GM12878 (cell line): ENCODE results near the gene BEGAIN. TPM values are rescaled to one million over a fixed set of nuclear protein-coding genes. Genes with fewer than 3 reads are reported as not detected.

Experiments used
- ATAC-seq: fragments of 200-7000 bp; cut with Tn5 transposase; 3 replicates; pipeline ENCODE4 v1.9.1; 2020; ENCODE audit warnings: mild to moderate bottlenecking, moderate library complexity
- BruUV-seq: library from RNA; stranded (reverse); fragments of 400-500 nt; replicated peaks from 2 replicates; lab custom pipeline; 2021; lab: Mats Ljungman, UMichigan
- CTCF ChIA-PET: fragments of 300-600 bp; sonication (Branson Sonifier 250); formaldehyde crosslinking; extraction: SDS; loops from one replicate; lab custom pipeline; 2021; ENCODE audit warnings: inconsistent platforms; lab: Yijun Ruan, JAX
- POLR2A ChIA-PET: fragments of 350-600 bp; formaldehyde crosslinking; extraction: SDS; loops from one replicate; lab custom pipeline; 2021; ENCODE audit warnings: inconsistent platforms; lab: Charles Lee
- RAD21 ChIA-PET: fragments of 300-600 bp; sonication (Branson Sonifier 250); formaldehyde crosslinking; loops from one replicate; lab custom pipeline; 2023; ENCODE audit warnings: antibody characterized with exemption; ENCODE audit not compliant: unreplicated experiment; lab: Charles Lee
- SMC1A ChIA-PET: fragments of 300-600 bp; sonication (Branson Sonifier 250); formaldehyde crosslinking; loops from one replicate; lab custom pipeline; 2023; ENCODE audit not compliant: unreplicated experiment, uncharacterized antibody; lab: Charles Lee
- DNase-seq: peaks from one replicate; pipeline ENCODE4 v3.0.0-alpha.2; 2011; ENCODE audit warnings: low read depth, low spot score
- FAIRE-seq: peaks from 3 replicates; lab custom pipeline; 2011; peaks lifted over from hg19 to GRCh38; lab: Jason Lieb, UNC
- H2AFZ ChIP-seq: 2 replicates; pipeline ENCODE4 v1.6.0; 2011; ENCODE audit warnings: low read depth, low read length, control low read depth; ENCODE audit not compliant: control insufficient read depth
- H3K27ac ChIP-seq: 2 replicates; pipeline ENCODE4 v1.5.1; 2011; ENCODE audit warnings: control low read depth; ENCODE audit not compliant: control insufficient read depth, insufficient read depth
- H3K27me3 ChIP-seq, 2 experiments: replicated peaks in 1 of 2; 2 replicates each; pipeline versions ENCODE4 v1.6.0 to v1.6.1; 2011; ENCODE audit warnings: low read length in 1 of 2; ENCODE audit not compliant: control insufficient read depth in 2 of 2, insufficient read depth in 2 of 2
- H3K36me3 ChIP-seq, 2 experiments: 2 replicates each; pipeline ENCODE4 v1.5.1; 2011; ENCODE audit warnings: low read length in 1 of 2; ENCODE audit not compliant: control insufficient read depth in 2 of 2, insufficient read depth in 2 of 2
- H3K4me1 ChIP-seq: 2 replicates; pipeline ENCODE4 v1.6.1; 2011; ENCODE audit warnings: mild to moderate bottlenecking, low read length, moderate library complexity, mixed read lengths; ENCODE audit not compliant: control insufficient read depth, insufficient read depth
- H3K4me2 ChIP-seq: 2 replicates; pipeline ENCODE4 v1.6.0; 2011; ENCODE audit warnings: control low read depth; ENCODE audit not compliant: control insufficient read depth, insufficient read depth
- H3K4me3 ChIP-seq: fragments of 200-600 bp; sonication (generic); 2 replicates; pipeline ENCODE4 v1.5.1; 2016
- H3K79me2 ChIP-seq: 2 replicates; pipeline ENCODE4 v1.6.0; 2011; ENCODE audit warnings: low read length; ENCODE audit not compliant: control insufficient read depth, insufficient read depth
- H3K9ac ChIP-seq: 2 replicates; pipeline ENCODE4 v1.8.0; 2011; ENCODE audit warnings: low read length, control low read depth, mixed read lengths; ENCODE audit not compliant: control insufficient read depth, insufficient read depth
- H3K9me3 ChIP-seq: replicated peaks from 3 replicates; pipeline ENCODE4 v1.5.1; 2011; ENCODE audit warnings: mild to moderate bottlenecking, low read length; ENCODE audit not compliant: control insufficient read depth, insufficient read depth
- H4K20me1 ChIP-seq: 2 replicates; pipeline ENCODE4 v1.6.0; 2011; ENCODE audit not compliant: control insufficient read depth, insufficient read depth
- CEBPB ChIP-seq, 2 experiments: fragments of 150-350 bp in 1 of 2; IDR thresholded peaks; 2 replicates each; pipeline ENCODE4 v1.6.1; 2012 to 2014; ENCODE audit warnings: low read depth in 2 of 2, low read length in 2 of 2, borderline replicate concordance in 1 of 2, inconsistent platforms in 1 of 2
- TCF7 ChIP-seq: IDR thresholded peaks from 2 replicates; pipeline ENCODE4 v1.6.1; 2014; ENCODE audit warnings: antibody characterized with exemption, borderline replicate concordance
- ZBTB40 ChIP-seq: fragments of 450-650 bp; IDR thresholded peaks from 2 replicates; pipeline ENCODE4 v1.6.1; 2016; ENCODE audit warnings: mild to moderate bottlenecking, moderate library complexity, borderline replicate concordance
- WGBS: methylation state at CpG from one replicate; pipeline ENCODE4 v1.1.6; 2016; ENCODE audit warnings: low lambda C conversion rate; ENCODE audit not compliant: insufficient replicate concordance, insufficient coverage; ENCODE audit errors: missing lambda C conversion rate; 5-methylcytosine and 5-hydroxymethylcytosine counted together
- in situ Hi-C: fragments of 300-500 bp; cut with MboI; formaldehyde crosslinking; loops from 9 replicates; pipeline ENCODE4 v1.14.3; 2018; ENCODE audit warnings: mixed read lengths
- intact Hi-C: fragments of 100-400 bp; cut with micrococcal nuclease; formaldehyde crosslinking; loops from one replicate; pipeline ENCODE4 v1.14.2; 2022; ENCODE audit not compliant: unreplicated experiment
- polyA plus RNA-seq, 11 experiments: library from polyadenylated mRNA; depleted of rRNA in 4 of 11; unstranded in 6 of 11; stranded (reverse) in 5 of 11; fragments of >200 nt; fragmentation: Nextera tagmentation in 4 of 11; fragmentation: Illumina TruSeq in 1 of 11; extraction: Ambion mirVana in 4 of 11; extraction: Trizol in 1 of 11; gene quantifications; 1 replicate in 1 of 11; 2 replicates in 10 of 11; pipeline versions ENCODE4 v1.2.1 to v1.2.3, GENCODE V29; 2011 to 2016; ENCODE audit warnings: inconsistent platforms in 2 of 11, missing spikeins in 2 of 11, low read depth in 1 of 11
- total RNA-seq, 4 experiments: library from RNA; depleted of rRNA in 3 of 4; stranded (reverse); fragments of >200 nt in 3 of 4; fragmentation: Illumina TruSeq in 1 of 4; extraction: Trizol in 1 of 4; gene quantifications; 2 replicates each; pipeline versions ENCODE4 v1.2.1 to v1.2.3, GENCODE V29; 2013 to 2021
- TF ChIP-seq, protein P1 (sequence below): IDR thresholded peaks from 2 replicates; pipeline ENCODE4 v1.6.1; 2011; ENCODE audit warnings: mild to moderate bottlenecking, low read depth, low read length, moderate library complexity; ENCODE audit not compliant: insufficient replicate concordance

Gene BEGAIN
- total and polyA plus RNA-seq, 10 of the 15 experiments (the other 5 are each of a cell fraction or from before 2014, with no cell fraction given) = 0.01 to 0.31 (median 0.06) TPM; not detected in 5

GRCh38 chr14:100612986-100613385 lies 25.8 kb upstream of the BEGAIN start:
- no peak overlapping the region for H3K4me2 ChIP-seq
- ChIA-PET CTCF (no interaction called here), RAD21 (no interaction called here), POLR2A (no interaction called here), SMC1A (no interaction called here)
- no peaks in the 10 kb centered on the region for H3K79me2 ChIP-seq
- H3K36me3 ChIP-seq = no peaks in the 10 kb centered on the region
- no peak overlapping the region for H2AFZ ChIP-seq
- FAIRE-seq (no peak), ATAC-seq (no peak), DNase-seq (no peak)
- H3K27ac ChIP-seq = no peak overlapping the region
- H4K20me1 ChIP-seq = no peaks in the 10 kb centered on the region
- H3K4me3 ChIP-seq = no peak overlapping the region
- no peaks in the 10 kb centered on the region for H3K4me1 ChIP-seq
- no TSS peak for BruUV-seq
- in situ Hi-C loops = no loop called here
- TF ChIP-seq CEBPB (IDR thresholded peaks at IDR 0.05; ENCODE audit: borderline replicate concordance in 1 of 2, low read depth in 2 of 2, low read length in 2 of 2) = no peak
- TF ChIP-seq, protein P1, sequence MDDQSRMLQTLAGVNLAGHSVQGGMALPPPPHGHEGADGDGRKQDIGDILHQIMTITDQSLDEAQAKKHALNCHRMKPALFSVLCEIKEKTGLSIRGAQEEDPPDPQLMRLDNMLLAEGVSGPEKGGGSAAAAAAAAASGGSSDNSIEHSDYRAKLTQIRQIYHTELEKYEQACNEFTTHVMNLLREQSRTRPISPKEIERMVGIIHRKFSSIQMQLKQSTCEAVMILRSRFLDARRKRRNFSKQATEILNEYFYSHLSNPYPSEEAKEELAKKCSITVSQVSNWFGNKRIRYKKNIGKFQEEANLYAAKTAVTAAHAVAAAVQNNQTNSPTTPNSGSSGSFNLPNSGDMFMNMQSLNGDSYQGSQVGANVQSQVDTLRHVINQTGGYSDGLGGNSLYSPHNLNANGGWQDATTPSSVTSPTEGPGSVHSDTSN = no peak
- TF ChIP-seq TCF7 = no peak
- no peak for TF ChIP-seq ZBTB40
- no peaks in the 10 kb centered on the region; a peak in 1 of 4 replicates for H3K27me3 ChIP-seq
- H3K9me3 ChIP-seq = no peaks in the 10 kb centered on the region
- intact Hi-C loops = no loop called here
- no peak overlapping the region for H3K9ac ChIP-seq
- WGBS = 67% methylated on average over 9 of the region's 9 CpGs
